IMR-90 (cell line): ENCODE results near the gene COX6A2. TPM values are rescaled to one million over a fixed set of nuclear protein-coding genes. Genes with fewer than 3 reads are reported as not detected.

Source experiments
- ATAC-seq: fragments of 200-7000 bp; cut with Tn5 transposase; 2 replicates; pipeline ENCODE4 v1.9.1; 2020; ENCODE audit warnings: low read depth, mild to moderate bottlenecking, moderate library complexity
- BruUV-seq: library from RNA; stranded (reverse); fragments of 400-500 nt; replicated peaks from 2 replicates; lab custom pipeline; 2021; lab: Mats Ljungman, UMichigan
- CTCF ChIA-PET: fragments of 300-600 bp; formaldehyde crosslinking; extraction: SDS; loops from one replicate; lab custom pipeline; 2021; ENCODE audit warnings: antibody characterized with exemption; lab: Yijun Ruan, JAX
- POLR2A ChIA-PET: fragments of 300-600 bp; sonication (Branson Sonifier 250); formaldehyde crosslinking; loops from one replicate; lab custom pipeline; 2022; ENCODE audit warnings: antibody characterized with exemption; ENCODE audit not compliant: unreplicated experiment; lab: Charles Lee
- DNase-seq: peaks from one replicate; pipeline ENCODE4 v3.0.0; 2013
- H2AFZ ChIP-seq: replicated peaks from 2 replicates; pipeline ENCODE3; 2013; ENCODE audit warnings: low read length, mild to moderate bottlenecking; ENCODE audit not compliant: poor library complexity
- H2AK5ac ChIP-seq: 2 replicates; pipeline ENCODE4 v1.6.1; 2013; ENCODE audit warnings: low read depth, low read length, inconsistent platforms
- H2AK9ac ChIP-seq: replicated peaks from 2 replicates; pipeline ENCODE3; 2013; ENCODE audit warnings: mild to moderate bottlenecking, low read depth, low read length, moderate library complexity; ENCODE audit not compliant: poor library complexity
- H2BK120ac ChIP-seq: 2 replicates; pipeline ENCODE4 v1.6.1; 2013; ENCODE audit warnings: low read depth, low read length, inconsistent platforms
- H2BK15ac ChIP-seq: 3 replicates; pipeline ENCODE4 v1.6.1; 2013; ENCODE audit warnings: low read depth, low read length, inconsistent platforms
- H2BK20ac ChIP-seq: 2 replicates; pipeline ENCODE4 v1.6.1; 2013; ENCODE audit warnings: low read depth, mild to moderate bottlenecking, inconsistent platforms, low read length, moderate library complexity
- H2BK5ac ChIP-seq: 2 replicates; pipeline ENCODE4 v1.6.1; 2013; ENCODE audit warnings: mild to moderate bottlenecking, low read depth, low read length, inconsistent platforms; ENCODE audit not compliant: poor library complexity, severe bottlenecking
- H3K14ac ChIP-seq: replicated peaks from 2 replicates; pipeline ENCODE4 v1.6.1; 2013; ENCODE audit warnings: low read depth, low read length, inconsistent platforms
- H3K18ac ChIP-seq: 2 replicates; pipeline ENCODE4 v1.6.1; 2013; ENCODE audit warnings: low read depth, low read length, control low read depth
- H3K23ac ChIP-seq: 2 replicates; pipeline ENCODE4 v1.6.1; 2013; ENCODE audit warnings: low read depth, low read length, inconsistent platforms
- H3K27ac ChIP-seq: 2 replicates; pipeline ENCODE4 v1.5.1; 2013; ENCODE audit warnings: mild to moderate bottlenecking, control low read depth, low read length; ENCODE audit not compliant: insufficient read depth
- H3K27me3 ChIP-seq: 2 replicates; pipeline ENCODE4 v1.6.1; 2013; ENCODE audit warnings: low read length; ENCODE audit not compliant: control insufficient read depth, insufficient read depth
- H3K36me3 ChIP-seq: 2 replicates; pipeline ENCODE4 v1.6.1; 2013; ENCODE audit warnings: low read length, mixed read lengths; ENCODE audit not compliant: control insufficient read depth, insufficient read depth
- H3K4ac ChIP-seq: 2 replicates; pipeline ENCODE4 v1.6.1; 2013; ENCODE audit warnings: low read depth, low read length, inconsistent platforms
- H3K4me1 ChIP-seq: 2 replicates; pipeline ENCODE4 v1.6.1; 2013; ENCODE audit warnings: low read length, mixed read lengths; ENCODE audit not compliant: control insufficient read depth, insufficient read depth
- H3K4me2 ChIP-seq: 2 replicates; pipeline ENCODE4 v1.6.1; 2013; ENCODE audit warnings: low read depth, mild to moderate bottlenecking, control low read depth, low read length, moderate library complexity
- H3K4me3 ChIP-seq: 2 replicates; pipeline ENCODE4 v1.5.1; 2013; ENCODE audit warnings: low read depth, mild to moderate bottlenecking, control low read depth, low read length, moderate library complexity; ENCODE audit not compliant: insufficient read depth
- H3K56ac ChIP-seq: 2 replicates; pipeline ENCODE4 v1.6.1; 2013; ENCODE audit warnings: low read length, inconsistent platforms; ENCODE audit not compliant: insufficient read depth; ENCODE audit errors: extremely low read depth
- H3K79me1 ChIP-seq, 2 experiments: 2 replicates each; pipeline ENCODE4 v1.6.1; 2013; ENCODE audit warnings: low read length in 2 of 2, inconsistent platforms in 1 of 2, low read depth in 1 of 2
- H3K9ac ChIP-seq: 2 replicates; pipeline ENCODE4 v1.6.1; 2013; ENCODE audit warnings: low read depth, low read length, control low read depth
- H3K9me1 ChIP-seq: 2 replicates; pipeline ENCODE4 v1.6.1; 2013; ENCODE audit warnings: low read length, inconsistent platforms; ENCODE audit not compliant: insufficient read depth
- H3K9me3 ChIP-seq: 2 replicates; pipeline ENCODE4 v1.6.1; 2013; ENCODE audit warnings: low read length; ENCODE audit not compliant: control insufficient read depth, insufficient read depth
- H4K20me1 ChIP-seq: 2 replicates; pipeline ENCODE4 v1.6.1; 2013; ENCODE audit warnings: low read length, inconsistent platforms; ENCODE audit not compliant: insufficient read depth
- H4K5ac ChIP-seq: 2 replicates; pipeline ENCODE4 v1.6.1; 2013; ENCODE audit warnings: mild to moderate bottlenecking, low read depth, low read length, control low read depth
- H4K8ac ChIP-seq, 2 experiments: 2 replicates each; pipeline ENCODE4 v1.6.1; 2013; ENCODE audit warnings: low read depth in 2 of 2, low read length in 2 of 2, control low read depth in 1 of 2, inconsistent platforms in 1 of 2
- H4K91ac ChIP-seq: 2 replicates; pipeline ENCODE4 v1.6.1; 2013; ENCODE audit warnings: low read depth, low read length, inconsistent platforms; ENCODE audit not compliant: insufficient read depth
- BHLHE40 ChIP-seq: fragments of 150-350 bp; IDR thresholded peaks from 2 replicates; pipeline ENCODE4 v1.6.1; 2016; ENCODE audit warnings: mild to moderate bottlenecking, low read depth, low read length
- CEBPB ChIP-seq: IDR thresholded peaks from 2 replicates; pipeline ENCODE4 v1.6.1; 2012; ENCODE audit warnings: low read depth, low read length, improper control_type of control experiment
- CHD1 ChIP-seq: IDR thresholded peaks from 2 replicates; pipeline ENCODE4 v1.6.1; 2012; ENCODE audit warnings: low read depth, low read length, improper control_type of control experiment
- FOS ChIP-seq: fragments of 150-350 bp; IDR thresholded peaks from 2 replicates; pipeline ENCODE4 v1.6.1; 2016; ENCODE audit warnings: low read depth, low read length
- MAFK ChIP-seq: IDR thresholded peaks from 2 replicates; pipeline ENCODE4 v1.6.1; 2012; ENCODE audit warnings: low read depth, low read length, improper control_type of control experiment
- MAZ ChIP-seq: IDR thresholded peaks from 2 replicates; pipeline ENCODE4 v1.6.1; 2012; ENCODE audit warnings: low read depth, mild to moderate bottlenecking, low read length, improper control_type of control experiment, moderate library complexity, borderline replicate concordance
- MXI1 ChIP-seq: IDR thresholded peaks from 2 replicates; pipeline ENCODE4 v1.6.1; 2012; ENCODE audit warnings: low read depth, mild to moderate bottlenecking, low read length, moderate library complexity, borderline replicate concordance
- NFE2L2 ChIP-seq: fragments of 150-350 bp; IDR thresholded peaks from 2 replicates; pipeline ENCODE4 v1.6.1; 2016; ENCODE audit warnings: low read depth, mild to moderate bottlenecking, low read length
- POLR2A ChIP-seq: IDR thresholded peaks from 2 replicates; pipeline ENCODE4 v1.6.1; 2012; ENCODE audit warnings: mild to moderate bottlenecking, low read depth, low read length
- RAD21 ChIP-seq: IDR thresholded peaks from 2 replicates; pipeline ENCODE4 v1.6.1; 2012; ENCODE audit warnings: low read length, improper control_type of control experiment
- RCOR1 ChIP-seq: IDR thresholded peaks from 2 replicates; pipeline ENCODE4 v1.6.1; 2012; ENCODE audit warnings: mild to moderate bottlenecking, low read length, improper control_type of control experiment; ENCODE audit not compliant: insufficient replicate concordance
- RFX5 ChIP-seq: IDR thresholded peaks from 2 replicates; pipeline ENCODE4 v1.8.0; 2012; ENCODE audit warnings: low read depth, mild to moderate bottlenecking, low read length, moderate library complexity
- SMC3 ChIP-seq: fragments of 150-350 bp; IDR thresholded peaks from 2 replicates; pipeline ENCODE4 v1.6.1; 2016; ENCODE audit warnings: low read depth, mild to moderate bottlenecking, antibody characterized with exemption, low read length, moderate library complexity
- USF2 ChIP-seq: fragments of 150-350 bp; IDR thresholded peaks from 2 replicates; pipeline ENCODE4 v1.6.1; 2017; ENCODE audit warnings: mild to moderate bottlenecking, antibody characterized with exemption, low read length, low read depth
- WGBS, 2 experiments: methylation state at CpG; one replicate each; pipeline versions ENCODE4 v1.1.5 to v1.1.7; 2013; ENCODE audit warnings: missing lambda C conversion rate in 2 of 2; ENCODE audit not compliant: insufficient read length in 1 of 2; ENCODE audit errors: extremely low coverage in 2 of 2; 5-methylcytosine and 5-hydroxymethylcytosine counted together
- dilution Hi-C: fragments of 300-500 bp; cut with HindIII; formaldehyde crosslinking; loops from one replicate; pipeline ENCODE4 v1.14.3; 2018; ENCODE audit warnings: low sequenced_read_pairs; ENCODE audit not compliant: unreplicated experiment
- in situ Hi-C: fragments of 300-500 bp; cut with MboI; formaldehyde crosslinking; loops from 3 replicates; pipeline ENCODE4 v1.14.3; 2019; ENCODE audit warnings: low sequenced_read_pairs, inconsistent platforms, mixed read lengths
- intact Hi-C: fragments of 100-400 bp; cut with micrococcal nuclease; formaldehyde crosslinking; loops from 2 replicates; pipeline ENCODE4 v1.10.0; 2022
- polyA plus RNA-seq, 3 experiments: library from polyadenylated mRNA; depleted of rRNA; stranded (reverse); fragments of >200 nt; gene quantifications; 2 replicates each; pipeline ENCODE4 v1.2.3, GENCODE V29; 2012; ENCODE audit warnings: low replicate concordance in 1 of 3
- total RNA-seq: library from RNA; depleted of rRNA; stranded (reverse); fragments of >200 nt; gene quantifications from 2 replicates; pipeline ENCODE4 v1.2.3, GENCODE V29; 2012
- TF ChIP-seq, protein P1 (sequence below): conservative IDR thresholded peaks from 2 replicates; pipeline ENCODE4 v1.5.1; 2012; ENCODE audit warnings: mild to moderate bottlenecking, low read depth, low read length, improper control_type of control experiment
- TF ChIP-seq, protein P2 (sequence below): fragments of 150-350 bp; IDR thresholded peaks from 2 replicates; pipeline ENCODE4 v1.6.1; 2016; ENCODE audit warnings: low read depth, mild to moderate bottlenecking, low read length, moderate library complexity, borderline replicate concordance

COX6A2 gene
- total and polyA plus RNA-seq, 2 of the 4 experiments (the other 2 are of a cell fraction), result not detected

DNA sequence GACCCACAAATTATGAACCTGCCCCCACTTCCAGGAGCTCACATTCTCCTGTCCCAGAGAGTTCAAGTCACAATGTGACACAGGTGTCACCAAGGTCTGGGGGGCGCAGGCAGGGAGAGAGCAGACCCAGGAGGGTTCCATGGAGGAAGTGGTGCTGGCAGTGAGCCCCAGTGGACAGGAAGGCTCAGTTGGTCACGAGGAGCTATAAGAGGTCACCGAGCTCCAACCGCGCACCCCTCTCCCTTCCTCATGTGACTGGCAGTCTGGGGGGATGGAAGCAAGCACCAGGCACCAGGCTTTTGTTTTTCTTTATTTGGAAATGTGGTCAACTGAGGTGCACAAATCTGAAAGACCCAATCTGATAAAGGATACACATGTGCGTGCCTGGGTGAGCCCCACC is 32.5 kb downstream of the COX6A2 start:
- H3K23ac ChIP-seq, result no peak overlapping the region

More for the DNA sequence above, 32.5 kb downstream of the COX6A2 start:
- no peak overlapping the region for H3K14ac ChIP-seq
- peak overlapping the region; percentile 24 for H2AK9ac ChIP-seq
- no peak overlapping the region for H2BK5ac ChIP-seq
- H4K8ac ChIP-seq, result no peak overlapping the region
- intact Hi-C loops (loop anchor here (10.0 kb wide), 1 partner anchor 91 kb away; no protein-coding TSS in a partner anchor), dilution Hi-C loops (no loop called here), in situ Hi-C loops (no loop called here)
- no peaks in the 10 kb centered on the region; the same call in 1 of the 2 replicates for H3K9me3 ChIP-seq
- H2BK15ac ChIP-seq, result no peak overlapping the region
- no peaks in the 10 kb centered on the region; the same call in 1 of the 2 replicates for H3K27me3 ChIP-seq
- no CpG with 5 or more reads among the region's 6 CpGs for WGBS, 2 experiments
- no peaks in the 10 kb centered on the region for H3K9me1 ChIP-seq
- no peak overlapping the region for H3K4me2 ChIP-seq
- no peaks in the 10 kb centered on the region for H3K79me1 ChIP-seq
- no peaks in the 10 kb centered on the region for H4K20me1 ChIP-seq
- no peak overlapping the region for H4K91ac ChIP-seq
- H3K56ac ChIP-seq, result no peak overlapping the region
- no peak overlapping the region for H2AFZ ChIP-seq
- H2BK120ac ChIP-seq, result no peak overlapping the region
- no peak overlapping the region for H3K9ac ChIP-seq
- ChIA-PET POLR2A (no interaction called here), CTCF (no interaction called here)
- no peak overlapping the region for H3K18ac ChIP-seq
- H3K4ac ChIP-seq, result no peak overlapping the region
- H3K36me3 ChIP-seq, result no peaks in the 10 kb centered on the region
- DNase-seq (no peak), ATAC-seq (no peak)
- H3K4me3 ChIP-seq, result no peak overlapping the region
- H2BK20ac ChIP-seq, result no peak overlapping the region
- H3K4me1 ChIP-seq, result no peaks in the 10 kb centered on the region
- no peak overlapping the region for H4K5ac ChIP-seq
- H2AK5ac ChIP-seq, result no peak overlapping the region
- no TSS peak for BruUV-seq
- H3K27ac ChIP-seq, result no peak overlapping the region
- TF ChIP-seq, protein P1, sequence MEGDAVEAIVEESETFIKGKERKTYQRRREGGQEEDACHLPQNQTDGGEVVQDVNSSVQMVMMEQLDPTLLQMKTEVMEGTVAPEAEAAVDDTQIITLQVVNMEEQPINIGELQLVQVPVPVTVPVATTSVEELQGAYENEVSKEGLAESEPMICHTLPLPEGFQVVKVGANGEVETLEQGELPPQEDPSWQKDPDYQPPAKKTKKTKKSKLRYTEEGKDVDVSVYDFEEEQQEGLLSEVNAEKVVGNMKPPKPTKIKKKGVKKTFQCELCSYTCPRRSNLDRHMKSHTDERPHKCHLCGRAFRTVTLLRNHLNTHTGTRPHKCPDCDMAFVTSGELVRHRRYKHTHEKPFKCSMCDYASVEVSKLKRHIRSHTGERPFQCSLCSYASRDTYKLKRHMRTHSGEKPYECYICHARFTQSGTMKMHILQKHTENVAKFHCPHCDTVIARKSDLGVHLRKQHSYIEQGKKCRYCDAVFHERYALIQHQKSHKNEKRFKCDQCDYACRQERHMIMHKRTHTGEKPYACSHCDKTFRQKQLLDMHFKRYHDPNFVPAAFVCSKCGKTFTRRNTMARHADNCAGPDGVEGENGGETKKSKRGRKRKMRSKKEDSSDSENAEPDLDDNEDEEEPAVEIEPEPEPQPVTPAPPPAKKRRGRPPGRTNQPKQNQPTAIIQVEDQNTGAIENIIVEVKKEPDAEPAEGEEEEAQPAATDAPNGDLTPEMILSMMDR, result no peak
- TF ChIP-seq CEBPB (no peak), USF2 (no peak), SMC3 (no peak), FOS (no peak), RCOR1 (no peak), CHD1 (no peak), POLR2A (no peak), MXI1 (no peak), MAFK (no peak), RAD21 (no peak), BHLHE40 (no peak), MAZ (no peak), NFE2L2 (no peak), RFX5 (no peak)
- TF ChIP-seq, protein P2, sequence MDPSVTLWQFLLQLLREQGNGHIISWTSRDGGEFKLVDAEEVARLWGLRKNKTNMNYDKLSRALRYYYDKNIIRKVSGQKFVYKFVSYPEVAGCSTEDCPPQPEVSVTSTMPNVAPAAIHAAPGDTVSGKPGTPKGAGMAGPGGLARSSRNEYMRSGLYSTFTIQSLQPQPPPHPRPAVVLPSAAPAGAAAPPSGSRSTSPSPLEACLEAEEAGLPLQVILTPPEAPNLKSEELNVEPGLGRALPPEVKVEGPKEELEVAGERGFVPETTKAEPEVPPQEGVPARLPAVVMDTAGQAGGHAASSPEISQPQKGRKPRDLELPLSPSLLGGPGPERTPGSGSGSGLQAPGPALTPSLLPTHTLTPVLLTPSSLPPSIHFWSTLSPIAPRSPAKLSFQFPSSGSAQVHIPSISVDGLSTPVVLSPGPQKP, result no peak
